NCI-H187 treated with DMSO at 0.1 percent for 48 hours (cell line): ENCODE measurements around the gene HES2.
"Not testable (repeated sequence)": the region's sequence is repeated elsewhere in the genome, so short reads cannot be mapped to it uniquely, and the experiment has no call there.

Experiments used
- DNase-seq: peaks from one replicate; lab custom pipeline; 2025; lab: John Stamatoyannopoulos, UW

Gene HES2

DNA sequence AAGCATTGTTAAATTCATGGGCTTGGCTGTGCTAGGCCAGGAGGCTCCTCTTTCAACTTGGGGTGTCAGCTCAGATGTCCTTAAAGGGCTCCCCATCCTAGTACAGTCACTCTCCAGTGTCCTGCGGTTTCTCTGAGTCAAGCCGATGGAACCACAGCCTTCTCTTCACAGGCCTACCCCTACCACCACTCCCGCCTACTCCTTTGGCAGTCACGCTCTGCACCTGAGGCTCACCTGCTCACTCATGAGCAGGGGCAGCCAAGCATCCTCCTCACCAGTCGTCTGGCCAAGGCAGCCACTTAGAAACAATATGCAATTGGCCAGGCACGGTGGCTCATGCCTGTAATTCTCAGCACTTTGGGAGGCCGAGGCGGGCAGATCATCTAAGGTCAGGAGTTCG lies 29.7 kb downstream of the HES2 start:
- DNase-seq: peak; percentile 73

DNA sequence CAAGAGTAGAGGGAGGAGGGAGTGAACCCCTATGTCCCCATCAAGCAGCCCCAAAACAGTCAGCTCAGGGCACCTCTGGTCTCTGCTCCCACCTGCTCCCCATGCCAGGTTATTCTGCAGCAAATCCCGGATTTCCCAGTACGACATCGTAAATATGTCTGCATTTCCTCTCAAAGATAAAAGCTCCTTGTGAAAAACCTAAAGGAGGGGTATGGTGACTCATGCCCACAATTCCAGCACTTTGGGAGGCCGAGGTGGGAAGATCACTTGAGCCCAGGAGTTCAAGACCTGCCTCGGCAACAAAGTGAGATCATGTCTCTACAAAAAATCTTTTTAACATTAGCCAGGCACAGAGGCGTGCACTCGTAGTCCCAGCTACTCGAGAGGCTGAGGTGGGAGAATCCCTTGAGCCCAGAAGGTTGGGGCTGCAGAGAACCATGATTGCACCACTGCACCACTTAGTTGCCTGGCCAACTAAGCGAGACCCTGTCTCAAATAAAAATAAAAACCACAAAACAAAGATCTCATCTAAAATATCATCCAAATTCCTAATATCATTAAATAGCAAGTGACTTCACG lies 33.3 kb downstream of the HES2 start:
- DNase-seq: no peak

DNA sequence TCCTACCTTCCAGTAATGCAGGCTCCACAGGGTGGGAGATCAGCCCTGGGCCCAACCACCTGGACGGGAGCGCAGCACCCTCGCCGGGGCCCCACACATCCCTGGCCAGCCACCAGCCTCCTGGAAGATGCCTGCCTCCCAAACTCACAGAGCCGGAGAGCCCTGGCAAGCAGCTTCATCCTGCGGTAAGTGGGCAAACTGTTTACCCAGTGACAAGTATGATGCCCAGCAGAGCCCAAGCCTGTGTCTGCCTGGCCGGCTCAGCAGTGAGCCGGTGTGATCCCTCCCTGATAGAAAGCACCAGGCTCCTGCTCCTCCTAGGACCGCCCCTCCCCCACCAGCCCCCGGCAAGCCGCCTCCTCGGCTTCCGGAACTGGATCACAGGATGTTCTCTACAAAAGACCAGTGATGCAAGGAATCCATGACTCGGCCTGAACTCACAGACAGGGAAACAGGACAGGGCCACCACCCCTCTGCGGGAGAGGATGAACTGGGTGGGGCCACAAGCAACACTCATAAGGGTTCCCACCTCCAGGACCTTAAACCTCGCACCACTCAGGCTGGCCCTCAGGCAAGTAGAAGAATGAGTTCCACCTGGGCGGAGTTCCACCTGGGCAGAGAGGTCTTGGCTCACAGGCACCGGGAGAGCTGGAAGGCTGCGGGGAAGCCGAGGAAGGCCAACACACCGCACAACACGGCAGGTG lies 34.1 kb downstream of the HES2 start:
- DNase-seq: no peak

DNA sequence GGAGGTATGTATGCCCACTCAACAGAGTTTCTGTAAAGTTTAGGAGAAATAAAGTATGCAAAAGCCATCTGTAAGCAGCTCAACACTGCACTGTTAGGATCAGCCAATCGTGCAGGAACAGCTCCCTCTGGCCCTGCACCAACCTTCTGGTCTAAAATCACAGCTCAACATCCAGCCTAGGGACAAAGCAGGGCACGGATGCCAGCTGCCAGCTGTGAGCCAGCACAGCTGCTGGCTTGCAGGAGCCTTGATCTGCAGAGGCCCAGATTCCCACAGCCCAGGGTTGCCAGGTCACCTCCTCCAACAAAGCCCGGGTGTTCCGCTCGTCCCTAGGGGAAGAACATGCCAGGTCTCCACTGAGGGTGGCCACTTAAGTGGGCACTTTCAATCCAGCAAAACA lies 34.8 kb downstream of the HES2 start:
- no peak for DNase-seq

DNA sequence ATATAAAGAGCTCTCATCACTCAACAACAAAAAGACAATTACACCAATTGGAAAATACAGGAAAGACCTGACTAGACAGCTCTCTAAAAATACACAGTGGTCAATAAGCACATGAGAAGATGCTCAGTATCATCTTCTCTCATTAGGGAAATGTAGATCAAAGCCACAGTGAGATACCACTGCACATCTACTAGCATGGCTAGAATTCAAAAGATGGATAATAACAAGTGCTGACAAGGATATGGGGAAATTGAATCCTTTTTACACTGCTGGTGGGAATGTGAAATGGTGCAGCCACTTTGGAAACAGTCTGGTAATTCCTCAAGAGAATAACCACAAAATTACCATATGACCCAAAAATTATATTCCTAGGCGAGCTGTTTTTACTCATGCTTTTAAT lies 35.6 kb downstream of the HES2 start:
- no peak for DNase-seq

DNA sequence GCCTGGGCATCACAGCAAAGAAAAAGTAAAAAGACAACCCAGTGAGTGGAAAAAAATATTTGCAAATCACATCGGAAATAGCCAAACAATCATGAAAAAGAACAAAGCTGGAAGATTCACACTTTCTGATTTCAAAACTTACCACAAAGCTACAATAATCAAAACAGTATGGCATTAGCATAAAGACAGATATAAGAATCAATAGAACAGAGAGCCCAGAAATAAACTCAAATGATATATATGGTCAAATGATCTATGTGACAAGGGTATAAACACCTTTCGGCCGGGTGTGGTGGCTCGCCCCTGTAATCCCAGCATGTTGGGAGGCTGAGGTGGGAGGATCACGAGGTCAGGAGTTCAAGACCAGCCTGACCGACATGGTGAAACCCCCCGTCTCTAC lies 39.7 kb downstream of the HES2 start:
- no peak for DNase-seq

DNA sequence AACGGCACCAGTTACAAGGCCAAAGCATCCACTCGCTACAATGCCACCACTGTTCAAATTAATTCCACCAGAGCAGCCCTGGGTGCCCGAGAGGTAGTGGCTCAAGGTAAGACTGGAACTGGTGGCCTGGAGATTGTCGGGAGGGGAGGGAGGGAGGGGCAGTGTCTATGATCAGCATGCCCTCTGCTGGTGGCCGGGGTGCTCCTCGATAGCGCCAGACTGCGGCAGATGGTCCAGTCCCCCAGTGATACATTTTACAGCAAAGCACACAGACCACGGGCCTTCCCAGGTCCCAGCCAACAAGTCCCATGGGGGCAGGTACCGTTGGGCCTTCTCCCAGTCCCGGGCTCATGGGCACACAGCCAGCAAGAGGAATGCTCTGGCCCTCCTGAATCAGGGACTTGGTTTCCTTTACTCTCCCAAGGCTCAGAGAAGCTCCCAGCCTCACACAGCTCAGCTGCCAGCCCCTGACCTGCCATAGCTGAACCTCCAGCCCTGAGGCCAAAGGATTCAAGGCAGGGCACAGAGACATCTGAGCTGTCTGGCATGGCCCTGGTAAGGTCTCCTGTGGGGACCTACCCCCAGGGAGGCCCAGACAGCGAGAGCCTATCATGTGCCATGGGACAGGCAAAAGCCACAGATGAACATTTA lies 41.5 kb downstream of the HES2 start:
- no peak for DNase-seq

DNA sequence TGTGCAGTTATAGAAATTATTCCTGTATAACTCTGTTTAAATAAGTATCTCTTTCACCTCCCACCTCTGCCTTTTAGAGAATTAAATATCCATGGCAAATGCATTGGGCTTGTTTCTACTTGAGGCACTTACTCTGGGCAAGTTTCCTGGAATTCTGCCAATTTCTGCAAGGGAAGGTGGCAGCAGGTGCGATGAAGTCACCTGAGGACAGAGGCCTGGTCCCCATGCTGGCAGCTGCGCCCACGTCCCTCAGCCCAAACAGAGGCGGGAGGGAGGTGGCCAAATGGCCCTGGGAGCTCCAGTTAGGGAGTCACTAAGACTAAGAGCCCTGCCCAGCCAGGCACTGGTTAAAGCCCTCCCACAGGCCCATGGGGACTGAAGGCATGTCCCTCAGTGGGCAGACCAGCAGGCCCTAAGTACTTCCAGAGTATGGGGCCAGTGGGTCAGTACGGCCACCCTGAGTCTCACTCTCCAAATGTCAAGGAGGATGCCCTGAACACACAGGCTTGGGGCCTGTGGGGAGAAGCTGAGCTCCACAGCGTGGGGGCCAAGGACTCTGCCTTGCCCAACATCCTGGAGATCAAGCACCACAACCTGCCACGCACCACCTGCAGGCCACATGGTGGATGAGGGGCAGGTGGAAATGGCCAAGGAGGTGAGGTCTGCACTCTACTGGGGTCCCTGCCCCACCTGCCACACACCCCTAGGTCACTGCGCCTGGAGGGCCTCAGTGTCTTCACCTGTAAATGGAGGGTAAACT lies 45.6 kb downstream of the HES2 start:
- DNase-seq: no peak

DNA sequence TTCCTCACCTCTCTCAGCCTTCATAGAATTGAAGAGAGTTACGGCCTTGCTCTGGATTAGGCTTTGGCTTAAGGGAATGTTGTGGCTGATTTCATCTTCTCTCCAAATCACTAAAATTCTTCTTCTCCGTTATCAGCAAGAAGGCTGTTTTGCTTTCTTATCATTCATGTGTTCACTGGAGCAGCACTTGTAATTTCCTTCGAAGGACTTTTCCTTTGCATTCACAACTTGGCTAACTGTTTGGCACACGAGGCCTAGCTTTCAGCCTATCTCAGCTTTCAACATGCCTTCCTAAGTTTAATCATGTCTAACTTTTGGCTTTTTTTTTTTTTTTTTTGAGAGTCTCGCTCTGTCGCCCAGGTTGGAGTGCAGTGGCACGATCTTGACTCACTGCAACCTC lies 47.5 kb downstream of the HES2 start:
- not testable (repeated sequence) for DNase-seq

DNA sequence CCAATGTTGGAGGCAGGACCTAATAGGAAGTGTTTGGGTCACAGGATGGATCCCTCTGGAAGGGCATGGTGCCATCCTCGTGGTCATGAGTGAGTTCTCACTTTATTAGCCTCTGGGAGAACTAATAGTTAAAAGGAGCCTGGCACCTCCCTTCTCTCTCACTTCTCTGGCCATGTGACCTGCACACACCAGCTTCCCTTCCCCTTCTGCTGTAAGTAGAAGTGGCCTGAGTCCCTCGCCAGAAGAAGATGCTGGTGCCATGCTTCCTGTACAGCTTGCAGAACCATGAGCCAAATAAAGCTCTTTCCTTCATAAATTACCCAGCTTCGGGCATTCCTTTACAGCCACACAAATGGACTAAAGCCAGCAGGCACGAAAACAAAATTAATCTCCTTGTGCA lies 49.7 kb downstream of the HES2 start:
- DNase-seq: no peak

DNA sequence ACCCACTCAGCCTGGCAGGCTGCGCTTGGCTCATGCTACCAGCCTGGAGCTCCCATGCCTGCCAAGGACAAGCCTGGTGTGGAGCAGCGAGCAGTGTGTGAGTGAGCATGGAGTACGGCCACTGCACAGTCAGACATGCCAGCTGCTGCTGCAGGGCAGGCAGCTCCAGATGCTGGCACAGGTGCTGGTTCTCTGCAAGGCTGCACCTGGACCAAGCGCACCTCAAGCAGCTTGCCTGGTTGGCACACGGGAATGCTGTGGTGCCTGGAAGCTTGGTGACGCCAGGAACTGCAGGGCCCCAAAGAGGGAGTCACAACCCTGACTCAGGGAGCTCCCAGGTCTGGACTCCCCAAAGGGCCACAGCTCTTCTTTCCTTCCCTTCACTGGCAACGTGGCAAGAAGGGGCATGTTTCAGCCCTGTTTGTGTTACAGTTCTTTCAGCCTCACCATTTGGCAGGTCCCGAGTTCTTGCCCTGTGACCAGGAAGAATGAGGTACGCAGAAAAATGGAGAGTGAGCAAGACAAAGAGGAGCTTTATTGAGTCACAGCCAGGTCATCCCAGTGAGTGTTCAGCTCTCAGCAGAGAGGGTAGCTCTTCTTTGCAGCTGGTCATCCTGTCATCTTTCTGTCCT lies 52.2 kb downstream of the HES2 start:
- DNase-seq: no peak

DNA sequence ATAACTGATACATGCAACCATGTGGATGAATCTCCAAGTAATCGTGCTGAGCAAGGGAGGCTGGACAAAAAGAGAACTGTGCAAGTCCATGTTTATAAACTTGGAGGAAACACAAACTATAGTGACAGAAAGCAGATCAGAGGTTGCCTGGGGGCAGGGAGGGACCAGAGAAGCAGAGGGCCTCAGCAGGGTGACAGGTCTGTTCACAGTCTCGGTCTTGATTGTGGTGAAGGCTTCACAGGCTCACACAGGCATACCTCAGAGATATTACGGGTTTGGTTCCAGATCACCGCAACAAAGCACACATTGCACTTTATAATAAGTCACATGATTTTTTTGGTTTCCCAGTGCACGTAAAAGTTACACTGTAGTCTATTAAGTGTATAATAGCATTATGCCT lies 54.7 kb downstream of the HES2 start:
- DNase-seq: no peak

DNA sequence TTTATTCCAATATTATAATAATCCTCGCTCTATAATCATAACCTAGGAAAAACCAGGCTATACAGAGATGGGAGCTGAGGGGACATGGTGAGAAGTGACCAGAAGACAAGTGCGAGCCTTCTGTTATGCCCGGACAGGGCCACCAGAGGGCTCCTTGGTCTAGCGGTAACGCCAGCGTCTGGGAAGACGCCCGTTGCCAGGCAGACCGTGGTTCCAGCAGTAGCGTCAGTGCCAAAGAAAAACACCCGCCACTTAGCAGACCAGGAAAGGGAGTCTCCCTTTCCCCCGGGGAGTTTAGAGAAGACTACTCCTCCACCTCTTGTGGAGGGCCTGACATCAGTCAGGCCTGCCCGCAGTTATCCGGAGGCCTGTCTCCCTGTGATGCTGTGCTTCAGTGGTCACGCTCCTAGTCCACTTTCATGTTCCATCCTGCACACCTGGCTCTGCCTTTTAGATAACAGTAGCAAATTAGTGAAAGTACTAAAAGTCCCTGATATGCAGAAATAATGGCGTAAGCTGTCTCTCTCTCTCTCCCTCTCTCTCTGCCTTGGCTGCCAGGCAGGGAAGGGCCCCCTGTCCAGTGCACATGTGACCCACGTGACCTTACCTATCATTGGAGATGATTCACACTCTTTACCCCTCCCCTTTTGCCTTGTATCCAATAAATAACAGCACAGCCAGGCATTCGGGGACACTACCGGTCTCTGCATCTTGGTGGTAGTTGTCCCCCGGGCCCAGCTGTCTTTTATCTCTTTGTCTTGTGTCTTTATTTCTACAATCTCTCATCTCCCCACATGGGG lies 56.4 kb downstream of the HES2 start:
- not testable (repeated sequence) for DNase-seq
